HepG2 (cell line): ENCODE data around the gene MACROD2. TPM values are rescaled to one million over a fixed set of nuclear protein-coding genes. Genes with fewer than 3 reads are reported as not detected.

Experiments
- ATAC-seq: fragments of 200-7000 bp; cut with Tn5 transposase; 3 replicates; pipeline ENCODE4 v1.9.1; 2020; ENCODE audit warnings: mild to moderate bottlenecking, moderate library complexity
- BruUV-seq: library from RNA; stranded (reverse); fragments of 400-500 nt; replicated peaks from 2 replicates; lab custom pipeline; 2021; lab: Mats Ljungman, UMichigan
- CTCF ChIA-PET: fragments of 300-600 bp; formaldehyde crosslinking; extraction: SDS; loops from one replicate; lab custom pipeline; 2021; ENCODE audit warnings: low total read pairs, inconsistent platforms, low intra/inter-chr PET ratio; lab: Yijun Ruan, JAX
- POLR2A ChIA-PET: fragments of 350-600 bp; sonication (Branson Sonifier 250); formaldehyde crosslinking; loops from one replicate; lab custom pipeline; 2020; ENCODE audit warnings: antibody characterized with exemption, inconsistent platforms; lab: Yijun Ruan, JAX
- DNase-seq: peaks from one replicate; pipeline ENCODE4 v3.0.0-alpha.2; 2015; ENCODE audit warnings: low spot score
- FAIRE-seq: peaks from 3 replicates; lab custom pipeline; 2011; peaks lifted over from hg19 to GRCh38; lab: Jason Lieb, UNC
- H2AFZ ChIP-seq: one replicate; pipeline ENCODE4 v1.6.1; 2011; ENCODE audit warnings: low read length, inconsistent platforms
- H3K27ac ChIP-seq: fragments of 300-600 bp; 3 replicates; pipeline ENCODE4 v1.8.0; 2011; ENCODE audit warnings: mixed run types, mild to moderate bottlenecking, mixed read lengths, low read length, inconsistent platforms; ENCODE audit not compliant: insufficient read depth; ENCODE audit errors: extremely low read length
- H3K27me3 ChIP-seq, 2 experiments: fragments of 200-600 bp in 1 of 2; 2 replicates in 1 of 2; 3 replicates in 1 of 2; pipeline versions ENCODE4 v1.6.0 to v1.8.0; 2011; ENCODE audit warnings: low read length in 2 of 2, mild to moderate bottlenecking in 2 of 2, moderate library complexity in 2 of 2, inconsistent platforms in 1 of 2; ENCODE audit not compliant: insufficient read depth in 2 of 2, control insufficient read depth in 1 of 2
- H3K36me3 ChIP-seq, 2 experiments: fragments of 200-600 bp in 1 of 2; replicated peaks in 1 of 2; 2 replicates in 1 of 2; 3 replicates in 1 of 2; pipeline versions ENCODE4 v1.5.1 to v1.8.0; 2011; ENCODE audit warnings: low read length in 2 of 2, inconsistent platforms in 1 of 2; ENCODE audit not compliant: insufficient read depth in 2 of 2, control insufficient read depth in 1 of 2
- H3K4me1 ChIP-seq: 2 replicates; pipeline ENCODE4 v1.5.1; 2012; ENCODE audit warnings: low read length, inconsistent platforms; ENCODE audit not compliant: insufficient read depth
- H3K4me2 ChIP-seq: 2 replicates; pipeline ENCODE4 v1.6.0; 2011; ENCODE audit warnings: low read depth, low read length, inconsistent platforms
- H3K4me3 ChIP-seq, 3 experiments: fragments of 200-600 bp in 1 of 3; sonication (generic), shearing (Covaris generic) in 1 of 3; replicated peaks in 1 of 3; 2 replicates each; pipeline ENCODE4 v1.5.1; 2011 to 2016; ENCODE audit warnings: low read length in 3 of 3, inconsistent platforms in 2 of 3, low read depth in 2 of 3, mild to moderate bottlenecking in 2 of 3, control low read depth in 1 of 3, mixed read lengths in 1 of 3; ENCODE audit not compliant: insufficient read depth in 1 of 3
- H3K79me2 ChIP-seq: one replicate; pipeline ENCODE4 v1.6.1; 2011; ENCODE audit warnings: low read length, inconsistent platforms; ENCODE audit not compliant: insufficient read depth
- H3K9ac ChIP-seq: 2 replicates; pipeline ENCODE4 v1.6.0; 2011; ENCODE audit warnings: mild to moderate bottlenecking, low read depth, low read length, inconsistent platforms; ENCODE audit not compliant: insufficient read depth
- H3K9me3 ChIP-seq: 2 replicates; pipeline ENCODE4 v1.5.1; 2012; ENCODE audit warnings: mild to moderate bottlenecking, low read length
- H4K20me1 ChIP-seq: 2 replicates; pipeline ENCODE4 v1.6.0; 2011; ENCODE audit warnings: inconsistent platforms, mild to moderate bottlenecking, low read length, moderate library complexity; ENCODE audit not compliant: insufficient read depth
- ATF7-NPFF ChIP-seq: sonication (generic); formaldehyde crosslinking; IDR thresholded peaks from 2 replicates; pipeline ENCODE4 v1.8.1; 2023; ENCODE audit warnings: mild to moderate bottlenecking, low read depth, missing genetic modification reagents, moderate library complexity
- CBFB ChIP-seq: sonication (generic); formaldehyde crosslinking; IDR thresholded peaks from 2 replicates; pipeline ENCODE4 v1.4.0; 2020; ENCODE audit warnings: missing genetic modification reagents
- JUNB ChIP-seq: sonication (generic); formaldehyde crosslinking; IDR thresholded peaks from 2 replicates; pipeline ENCODE4 v1.8.0; 2022; ENCODE audit warnings: missing genetic modification reagents, mild to moderate bottlenecking, borderline replicate concordance
- MXD4 ChIP-seq: IDR thresholded peaks from 2 replicates; pipeline ENCODE4 v1.6.1; 2016; ENCODE audit warnings: mild to moderate bottlenecking, missing biosample characterization, missing genetic modification reagents
- NPAS2 ChIP-seq: sonication (generic); formaldehyde crosslinking; IDR thresholded peaks from 2 replicates; pipeline ENCODE4 v1.8.0; 2022; ENCODE audit warnings: mild to moderate bottlenecking, missing genetic modification reagents, borderline replicate concordance
- POLR2A ChIP-seq, 2 experiments: IDR thresholded peaks; 2 replicates each; pipeline ENCODE4 v1.6.1; 2011; ENCODE audit warnings: low read depth in 2 of 2, low read length in 2 of 2, mild to moderate bottlenecking in 1 of 2, moderate library complexity in 1 of 2; ENCODE audit not compliant: insufficient read depth in 1 of 2
- TAF15 ChIP-seq: fragments of 200-400 bp; formaldehyde crosslinking; IDR thresholded peaks from one replicate; pipeline ENCODE4 v1.6.1; 2018; ENCODE audit warnings: mild to moderate bottlenecking, low read depth, low read length; ENCODE audit not compliant: poor library complexity, severe bottlenecking
- TBP ChIP-seq: sonication (generic); formaldehyde crosslinking; IDR thresholded peaks from 2 replicates; pipeline ENCODE4 v1.5.0; 2020; ENCODE audit warnings: missing genetic modification reagents
- U2AF2 ChIP-seq: fragments of 200-400 bp; formaldehyde crosslinking; IDR thresholded peaks from 2 replicates; pipeline ENCODE4 v1.6.1; 2017; ENCODE audit warnings: low read depth, mild to moderate bottlenecking, low read length
- WIZ ChIP-seq: sonication (generic); formaldehyde crosslinking; IDR thresholded peaks from 2 replicates; pipeline ENCODE4 v1.5.1; 2020; ENCODE audit warnings: mild to moderate bottlenecking, missing genetic modification reagents
- ZBTB1 ChIP-seq: sonication (generic); formaldehyde crosslinking; IDR thresholded peaks from 2 replicates; pipeline ENCODE4 v1.4.0; 2020; ENCODE audit warnings: missing genetic modification reagents, borderline replicate concordance
- ZKSCAN8 ChIP-seq: IDR thresholded peaks from 2 replicates; pipeline ENCODE4 v1.6.1; 2016; ENCODE audit warnings: borderline replicate concordance, missing genetic modification reagents, missing compliant biosample characterization
- ZNF260 ChIP-seq: sonication (generic); formaldehyde crosslinking; IDR thresholded peaks from 2 replicates; pipeline ENCODE4 v1.4.0; 2020; ENCODE audit warnings: missing genetic modification reagents, low read depth, mild to moderate bottlenecking, borderline replicate concordance
- ZNF543 ChIP-seq: sonication (generic); formaldehyde crosslinking; IDR thresholded peaks from 2 replicates; pipeline ENCODE4 v1.4.0; 2020; ENCODE audit warnings: mild to moderate bottlenecking, missing genetic modification reagents
- ZNF841 ChIP-seq: sonication (generic); formaldehyde crosslinking; IDR thresholded peaks from 2 replicates; pipeline ENCODE4 v1.8.1; 2023; ENCODE audit warnings: missing genetic modification reagents, borderline replicate concordance
- ZSCAN29 ChIP-seq: sonication (generic); formaldehyde crosslinking; conservative IDR thresholded peaks from 2 replicates; pipeline ENCODE4 v1.4.0; 2020; ENCODE audit warnings: mild to moderate bottlenecking, missing genetic modification reagents
- WGBS: methylation state at CpG from one replicate; pipeline ENCODE4 v1.1.6; 2017; ENCODE audit warnings: low lambda C conversion rate; 5-methylcytosine and 5-hydroxymethylcytosine counted together
- in situ Hi-C: cut with HindIII; loops from 2 replicates; pipeline ENCODE4 v1.10.0; 2017; ENCODE audit warnings: low pct_unique_long_range_greater_than_20kb; ENCODE audit not compliant: extremely low pct_ligation_motif_present
- intact Hi-C: fragments of 100-400 bp; cut with micrococcal nuclease; formaldehyde crosslinking; loops from one replicate; pipeline ENCODE4 v1.10.0; 2022; ENCODE audit not compliant: unreplicated experiment
- polyA plus RNA-seq, 8 experiments: library from polyadenylated mRNA; depleted of rRNA in 3 of 8; stranded (reverse) in 7 of 8; unstranded in 1 of 8; fragments of >200 nt; fragmentation: Illumina TruSeq in 4 of 8; extraction: Trizol in 4 of 8; gene quantifications; 2 replicates each; pipeline versions ENCODE4 v1.2.1 to v1.2.3, GENCODE V29; 2011 to 2016; ENCODE audit warnings: low read depth in 4 of 8, missing spikeins in 1 of 8, mixed read lengths in 1 of 8; ENCODE audit not compliant: insufficient read depth in 1 of 8
- total RNA-seq, 5 experiments: library from RNA; depleted of rRNA; stranded (reverse); fragments of >200 nt; fragmentation: Illumina TruSeq; extraction: Trizol; gene quantifications; 2 replicates each; pipeline ENCODE4 v1.2.3, GENCODE V29; 2016; ENCODE audit warnings: low read depth in 1 of 5
- TF ChIP-seq, protein P1 (sequence below): sonication (generic); formaldehyde crosslinking; IDR thresholded peaks from 2 replicates; pipeline ENCODE4 v1.5.0; 2020; ENCODE audit warnings: missing genetic modification reagents
- TF ChIP-seq, protein P2 (sequence below): sonication (generic); formaldehyde crosslinking; IDR thresholded peaks from 2 replicates; pipeline ENCODE4 v1.8.0; 2022; ENCODE audit warnings: missing genetic modification reagents, mild to moderate bottlenecking, moderate library complexity, borderline replicate concordance
- TF ChIP-seq, protein P3 (sequence below): IDR thresholded peaks from 2 replicates; pipeline ENCODE4 v1.6.1; 2016; ENCODE audit warnings: missing compliant biosample characterization, missing genetic modification reagents, borderline replicate concordance

MACROD2 gene
- total and polyA plus RNA-seq, 2 of the 13 experiments (the other 11 are each of a cell fraction or from before 2014, with no cell fraction given) = 0.13 to 0.51 TPM

DNA sequence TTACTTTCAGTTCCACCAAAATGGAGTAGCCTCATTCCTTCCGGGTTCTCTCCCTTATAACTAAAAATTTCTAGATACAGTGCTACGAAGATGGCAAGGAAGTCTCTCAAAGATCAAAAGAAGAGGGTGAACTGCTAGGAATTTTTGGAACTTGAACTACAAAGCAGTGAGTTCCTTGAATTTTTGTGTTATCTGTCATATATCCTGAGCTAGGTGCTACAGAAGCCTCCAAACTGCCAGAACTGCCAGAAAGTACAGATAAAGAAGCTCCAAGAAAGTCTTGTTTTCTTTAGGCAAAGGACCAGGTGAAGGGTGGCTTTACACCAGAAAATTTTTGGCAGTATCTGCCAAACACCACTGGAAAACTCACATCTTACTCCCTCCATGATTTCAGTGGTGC lies 560.9 kb downstream of the MACROD2 start:
- CTCF ChIA-PET = no interaction called here
- H2AFZ ChIP-seq = no peak overlapping the region
- FAIRE-seq (no peak), DNase-seq (no peak), ATAC-seq (no peak)
- WGBS = 24% methylated on average over 2 of the region's 2 CpGs
- no TSS peak for BruUV-seq
- in situ Hi-C loops (no loop called here), intact Hi-C loops (no loop called here)
- no peaks in the 10 kb centered on the region for H3K4me1 ChIP-seq
- TF ChIP-seq ZNF841 (no peak), TBP (no peak), POLR2A (IDR thresholded peaks at IDR 0.05; ENCODE audit: insufficient read depth in 1 of 2, low read depth in 2 of 2, low read length in 2 of 2) (no peak), ZNF260 (CRISPR knock-in tag) (no peak), ATF7-NPFF (CRISPR knock-in tag) (no peak), ZSCAN29 (CRISPR knock-in tag) (no peak), ZBTB1 (no peak), WIZ (CRISPR knock-in tag) (no peak), CBFB (CRISPR knock-in tag) (no peak), JUNB (CRISPR knock-in tag) (no peak), ZNF543 (CRISPR knock-in tag) (no peak), U2AF2 (no peak), ZKSCAN8 (CRISPR knock-in tag) (no peak), NPAS2 (CRISPR knock-in tag) (no peak), TAF15 (no peak), MXD4 (CRISPR knock-in tag) (no peak)
- TF ChIP-seq, protein P1, sequence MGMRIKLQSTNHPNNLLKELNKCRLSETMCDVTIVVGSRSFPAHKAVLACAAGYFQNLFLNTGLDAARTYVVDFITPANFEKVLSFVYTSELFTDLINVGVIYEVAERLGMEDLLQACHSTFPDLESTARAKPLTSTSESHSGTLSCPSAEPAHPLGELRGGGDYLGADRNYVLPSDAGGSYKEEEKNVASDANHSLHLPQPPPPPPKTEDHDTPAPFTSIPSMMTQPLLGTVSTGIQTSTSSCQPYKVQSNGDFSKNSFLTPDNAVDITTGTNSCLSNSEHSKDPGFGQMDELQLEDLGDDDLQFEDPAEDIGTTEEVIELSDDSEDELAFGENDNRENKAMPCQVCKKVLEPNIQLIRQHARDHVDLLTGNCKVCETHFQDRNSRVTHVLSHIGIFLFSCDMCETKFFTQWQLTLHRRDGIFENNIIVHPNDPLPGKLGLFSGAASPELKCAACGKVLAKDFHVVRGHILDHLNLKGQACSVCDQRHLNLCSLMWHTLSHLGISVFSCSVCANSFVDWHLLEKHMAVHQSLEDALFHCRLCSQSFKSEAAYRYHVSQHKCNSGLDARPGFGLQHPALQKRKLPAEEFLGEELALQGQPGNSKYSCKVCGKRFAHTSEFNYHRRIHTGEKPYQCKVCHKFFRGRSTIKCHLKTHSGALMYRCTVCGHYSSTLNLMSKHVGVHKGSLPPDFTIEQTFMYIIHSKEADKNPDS (CRISPR knock-in tag) = no peak
- TF ChIP-seq, protein P2, sequence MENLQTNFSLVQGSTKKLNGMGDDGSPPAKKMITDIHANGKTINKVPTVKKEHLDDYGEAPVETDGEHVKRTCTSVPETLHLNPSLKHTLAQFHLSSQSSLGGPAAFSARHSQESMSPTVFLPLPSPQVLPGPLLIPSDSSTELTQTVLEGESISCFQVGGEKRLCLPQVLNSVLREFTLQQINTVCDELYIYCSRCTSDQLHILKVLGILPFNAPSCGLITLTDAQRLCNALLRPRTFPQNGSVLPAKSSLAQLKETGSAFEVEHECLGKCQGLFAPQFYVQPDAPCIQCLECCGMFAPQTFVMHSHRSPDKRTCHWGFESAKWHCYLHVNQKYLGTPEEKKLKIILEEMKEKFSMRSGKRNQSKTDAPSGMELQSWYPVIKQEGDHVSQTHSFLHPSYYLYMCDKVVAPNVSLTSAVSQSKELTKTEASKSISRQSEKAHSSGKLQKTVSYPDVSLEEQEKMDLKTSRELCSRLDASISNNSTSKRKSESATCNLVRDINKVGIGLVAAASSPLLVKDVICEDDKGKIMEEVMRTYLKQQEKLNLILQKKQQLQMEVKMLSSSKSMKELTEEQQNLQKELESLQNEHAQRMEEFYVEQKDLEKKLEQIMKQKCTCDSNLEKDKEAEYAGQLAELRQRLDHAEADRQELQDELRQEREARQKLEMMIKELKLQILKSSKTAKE (CRISPR knock-in tag) = no peak
- TF ChIP-seq, protein P3, sequence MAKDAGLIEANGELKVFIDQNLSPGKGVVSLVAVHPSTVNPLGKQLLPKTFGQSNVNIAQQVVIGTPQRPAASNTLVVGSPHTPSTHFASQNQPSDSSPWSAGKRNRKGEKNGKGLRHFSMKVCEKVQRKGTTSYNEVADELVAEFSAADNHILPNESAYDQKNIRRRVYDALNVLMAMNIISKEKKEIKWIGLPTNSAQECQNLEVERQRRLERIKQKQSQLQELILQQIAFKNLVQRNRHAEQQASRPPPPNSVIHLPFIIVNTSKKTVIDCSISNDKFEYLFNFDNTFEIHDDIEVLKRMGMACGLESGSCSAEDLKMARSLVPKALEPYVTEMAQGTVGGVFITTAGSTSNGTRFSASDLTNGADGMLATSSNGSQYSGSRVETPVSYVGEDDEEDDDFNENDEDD (CRISPR knock-in tag) = no peak
- H3K4me3 ChIP-seq = no peak overlapping the region
- H4K20me1 ChIP-seq = no peaks in the 10 kb centered on the region
- no peaks in the 10 kb centered on the region for H3K27me3 ChIP-seq
- H3K4me2 ChIP-seq = no peak overlapping the region
- H3K9me3 ChIP-seq = peaks cover 11% of the 10 kb centered on the region
- H3K9ac ChIP-seq = no peak overlapping the region
- POLR2A ChIA-PET = no interaction called here
- H3K36me3 ChIP-seq = no peaks in the 10 kb centered on the region
- H3K27ac ChIP-seq = no peak overlapping the region
- no peaks in the 10 kb centered on the region for H3K79me2 ChIP-seq
